MM.1S (cell line): ENCODE results near the gene RIMKLB.

Experiments used
- CTCF ChIP-seq: fragments of 300-600 bp; sonication (generic); IDR thresholded peaks from 2 replicates; pipeline ENCODE4 v1.5.1; 2016; ENCODE audit warnings: antibody characterized with exemption, low read length, mixed read lengths
- EZH2phosphoT487 ChIP-seq: fragments of 300-600 bp; sonication (generic); IDR thresholded peaks from 2 replicates; pipeline ENCODE4 v1.6.1; 2018; ENCODE audit warnings: antibody characterized with exemption, low read length

GRCh38 chr12:8664228-8664913, 33.4 kb upstream of the RIMKLB start:
- no peak for TF ChIP-seq CTCF
- TF ChIP-seq EZH2phosphoT487 = no peak
